Loucy (cell line): ENCODE results near the gene EGFLAM.

Source experiments
- CTCF ChIP-seq: fragments of 200-600 bp; sonication (generic); conservative IDR thresholded peaks from 2 replicates; pipeline ENCODE4 v1.5.1; 2014; ENCODE audit warnings: mild to moderate bottlenecking, antibody characterized with exemption, low read length
- EZH2phosphoT487 ChIP-seq: fragments of 200-600 bp; IDR thresholded peaks from 2 replicates; pipeline ENCODE4 v1.6.1; 2018; ENCODE audit warnings: antibody characterized with exemption, mild to moderate bottlenecking, moderate library complexity, borderline replicate concordance

DNA sequence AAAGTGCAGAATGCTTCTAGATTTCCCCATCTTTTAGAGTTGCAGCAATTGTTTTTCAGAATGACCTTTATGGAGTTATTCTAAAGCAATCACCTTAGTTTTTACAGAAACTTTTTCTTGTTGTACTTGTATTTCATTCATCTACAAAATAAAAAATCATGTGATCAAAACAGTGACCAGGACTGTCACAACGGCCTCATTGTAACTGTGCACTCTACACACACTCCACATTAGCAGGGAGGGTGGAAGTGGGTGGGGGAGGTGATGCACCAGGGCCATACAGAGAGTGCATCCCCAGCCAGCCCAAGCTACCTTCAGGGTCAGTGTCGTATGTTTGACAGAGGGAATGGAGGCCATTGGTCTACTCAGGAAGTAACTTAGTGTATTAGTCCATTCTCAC, 26.9 kb downstream of the EGFLAM start:
- no peak for TF ChIP-seq CTCF
- no peak for TF ChIP-seq EZH2phosphoT487
